K562 (cell line): ENCODE measurements around the gene DNAH3.

ENCODE experiments used
- FOXP1 ChIP-seq: sonication (generic); formaldehyde crosslinking; IDR thresholded peaks from 2 replicates; pipeline ENCODE4 v1.8.0; 2022; ENCODE audit warnings: mild to moderate bottlenecking, missing genetic modification reagents
- PHF20 ChIP-seq: fragments of 450-650 bp; IDR thresholded peaks from 2 replicates; pipeline ENCODE4 v1.6.1; 2018; ENCODE audit not compliant: partially characterized antibody
- REST ChIP-seq, 2 experiments: fragments of 450-650 bp; formaldehyde crosslinking in 1 of 2; IDR thresholded peaks; 2 replicates each; pipeline versions ENCODE4 v1.4.0 to v1.6.1; 2014 to 2020; ENCODE audit warnings: mild to moderate bottlenecking in 2 of 2, borderline replicate concordance in 1 of 2, low read depth in 1 of 2

- no peak for TF ChIP-seq PHF20
- no peak for TF ChIP-seq REST (IDR thresholded peaks at IDR 0.05; ENCODE audit: borderline replicate concordance)
- TF ChIP-seq REST (CRISPR knock-in tag; IDR thresholded peaks at IDR 0.05; ENCODE audit: low read depth): no peak
- no peak for TF ChIP-seq FOXP1
Measured at GRCh38 chr16:21172650-21173049, 22.0 kb upstream of the DNAH3 start.
